ENCODE measurements around the gene INVS.

DNA sequence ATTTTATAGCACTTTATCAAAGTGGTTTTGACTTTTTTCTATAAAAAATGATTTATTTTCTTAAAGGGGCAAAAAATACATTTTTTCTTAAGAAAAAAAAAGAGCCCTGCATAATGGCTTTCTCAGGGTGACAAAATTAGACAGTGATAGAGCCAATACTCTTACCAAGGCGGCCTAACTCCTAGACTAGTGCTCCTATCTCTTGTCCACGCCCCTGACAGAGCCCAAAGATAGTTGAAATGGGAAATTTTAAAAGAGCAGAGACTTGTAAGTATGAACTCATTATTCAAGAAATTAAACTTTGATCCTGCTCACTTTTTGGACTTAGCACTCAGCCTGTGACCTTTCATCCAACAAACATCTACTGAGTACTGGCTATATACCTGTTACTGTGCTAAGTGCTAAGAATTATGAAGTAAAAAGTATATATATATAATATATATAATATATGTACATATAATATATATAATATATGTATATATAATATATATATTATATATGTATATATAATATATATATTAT, 1.2 kb downstream of the INVS start:
- no peak for TF ChIP-seq POLR2A (IDR thresholded peaks at IDR 0.05)
- no peak for TF ChIP-seq POLR2AphosphoS5 (IDR thresholded peaks at IDR 0.05; ENCODE audit: insufficient read depth in 1 of 2, low read depth in 1 of 2)
- TF ChIP-seq, protein P1, sequence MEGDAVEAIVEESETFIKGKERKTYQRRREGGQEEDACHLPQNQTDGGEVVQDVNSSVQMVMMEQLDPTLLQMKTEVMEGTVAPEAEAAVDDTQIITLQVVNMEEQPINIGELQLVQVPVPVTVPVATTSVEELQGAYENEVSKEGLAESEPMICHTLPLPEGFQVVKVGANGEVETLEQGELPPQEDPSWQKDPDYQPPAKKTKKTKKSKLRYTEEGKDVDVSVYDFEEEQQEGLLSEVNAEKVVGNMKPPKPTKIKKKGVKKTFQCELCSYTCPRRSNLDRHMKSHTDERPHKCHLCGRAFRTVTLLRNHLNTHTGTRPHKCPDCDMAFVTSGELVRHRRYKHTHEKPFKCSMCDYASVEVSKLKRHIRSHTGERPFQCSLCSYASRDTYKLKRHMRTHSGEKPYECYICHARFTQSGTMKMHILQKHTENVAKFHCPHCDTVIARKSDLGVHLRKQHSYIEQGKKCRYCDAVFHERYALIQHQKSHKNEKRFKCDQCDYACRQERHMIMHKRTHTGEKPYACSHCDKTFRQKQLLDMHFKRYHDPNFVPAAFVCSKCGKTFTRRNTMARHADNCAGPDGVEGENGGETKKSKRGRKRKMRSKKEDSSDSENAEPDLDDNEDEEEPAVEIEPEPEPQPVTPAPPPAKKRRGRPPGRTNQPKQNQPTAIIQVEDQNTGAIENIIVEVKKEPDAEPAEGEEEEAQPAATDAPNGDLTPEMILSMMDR (IDR thresholded peaks at IDR 0.05), result no peak
